Fibroblast of peridontal ligament (primary cell): ENCODE data around the gene KCNQ1OT1.

Source experiments
- DNase-seq: peaks from one replicate; pipeline ENCODE4 v3.0.0-alpha.2; 2010; ENCODE audit errors: extremely low read depth

The KCNQ1OT1 gene

DNA sequence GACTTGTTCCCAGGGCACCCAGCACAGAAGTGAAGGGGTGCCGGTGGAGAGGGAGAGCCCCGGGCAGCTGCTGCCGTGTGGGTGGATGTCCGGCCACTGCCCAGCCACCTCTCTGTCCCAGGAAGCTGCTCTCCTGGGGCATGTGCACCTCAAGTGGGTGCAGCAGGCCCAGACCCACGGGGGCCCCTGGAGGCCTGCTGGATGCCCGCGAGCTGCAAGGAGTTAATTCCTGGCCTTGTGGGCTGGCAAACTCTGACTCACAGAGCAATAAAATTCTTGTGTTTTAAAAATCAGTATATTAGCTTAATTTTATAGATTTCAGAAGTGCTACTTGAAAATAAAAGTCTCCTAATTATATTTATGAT is 37.4 kb upstream of the KCNQ1OT1 start:
- DNase-seq, result no peak

DNA sequence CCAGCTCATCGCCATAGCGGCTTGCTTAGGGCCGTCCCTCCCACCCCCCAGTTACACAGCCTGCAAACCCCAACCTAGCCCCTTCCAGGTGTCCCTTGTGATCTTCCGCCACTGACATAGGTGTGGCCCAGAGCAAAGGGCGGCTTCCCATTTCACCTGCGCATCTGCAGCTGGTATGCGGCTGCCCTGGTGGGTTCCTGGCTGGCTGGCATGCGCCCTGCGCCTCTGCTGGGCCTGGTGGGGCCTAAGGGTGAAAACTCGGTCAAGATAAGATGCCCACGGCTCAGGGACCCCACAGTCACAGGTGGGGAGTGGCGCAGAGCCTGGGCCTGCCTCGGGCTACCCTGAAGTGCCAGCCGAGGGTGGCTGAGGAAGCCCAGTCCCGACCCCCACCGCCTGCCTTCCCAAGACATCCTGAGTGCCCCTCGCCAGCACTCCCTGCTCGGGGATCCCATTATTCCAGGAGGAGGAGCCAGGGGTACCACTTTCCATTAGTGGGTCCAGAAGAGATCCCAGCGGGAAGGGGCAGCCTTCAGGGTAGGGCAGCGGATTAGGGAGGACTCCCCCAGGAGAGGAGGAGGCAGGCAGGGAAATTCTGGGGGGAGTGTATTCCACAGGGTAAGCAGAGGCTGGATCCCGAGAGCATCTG is 36.9 kb upstream of the KCNQ1OT1 start:
- DNase-seq, result no peak

DNA sequence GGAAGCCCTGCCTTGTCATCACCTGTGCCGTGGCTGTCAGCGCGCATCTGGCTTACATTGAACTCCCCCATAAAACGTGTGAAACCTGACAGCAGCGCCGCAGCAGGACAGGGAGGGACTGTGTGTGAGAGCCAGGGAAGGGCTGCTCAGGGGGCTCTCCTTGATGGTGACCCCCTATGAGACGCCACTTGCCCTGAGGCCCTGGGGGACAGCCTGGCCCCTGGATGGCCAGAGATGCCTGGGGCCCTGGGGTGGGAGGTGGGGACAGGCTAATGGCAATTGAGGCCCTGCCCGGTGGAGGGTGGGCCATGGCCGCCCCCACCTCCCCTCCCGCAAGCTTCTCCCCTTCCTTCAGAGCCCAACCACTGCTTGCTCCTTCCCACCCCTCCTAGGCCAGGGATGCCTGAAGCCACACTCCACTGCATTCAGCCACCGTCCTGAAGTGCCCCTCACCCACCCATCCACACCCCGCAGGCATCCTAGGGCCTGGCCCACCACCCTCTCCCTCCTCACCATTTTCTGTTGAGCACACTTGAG is 35.3 kb upstream of the KCNQ1OT1 start:
- no peak for DNase-seq

DNA sequence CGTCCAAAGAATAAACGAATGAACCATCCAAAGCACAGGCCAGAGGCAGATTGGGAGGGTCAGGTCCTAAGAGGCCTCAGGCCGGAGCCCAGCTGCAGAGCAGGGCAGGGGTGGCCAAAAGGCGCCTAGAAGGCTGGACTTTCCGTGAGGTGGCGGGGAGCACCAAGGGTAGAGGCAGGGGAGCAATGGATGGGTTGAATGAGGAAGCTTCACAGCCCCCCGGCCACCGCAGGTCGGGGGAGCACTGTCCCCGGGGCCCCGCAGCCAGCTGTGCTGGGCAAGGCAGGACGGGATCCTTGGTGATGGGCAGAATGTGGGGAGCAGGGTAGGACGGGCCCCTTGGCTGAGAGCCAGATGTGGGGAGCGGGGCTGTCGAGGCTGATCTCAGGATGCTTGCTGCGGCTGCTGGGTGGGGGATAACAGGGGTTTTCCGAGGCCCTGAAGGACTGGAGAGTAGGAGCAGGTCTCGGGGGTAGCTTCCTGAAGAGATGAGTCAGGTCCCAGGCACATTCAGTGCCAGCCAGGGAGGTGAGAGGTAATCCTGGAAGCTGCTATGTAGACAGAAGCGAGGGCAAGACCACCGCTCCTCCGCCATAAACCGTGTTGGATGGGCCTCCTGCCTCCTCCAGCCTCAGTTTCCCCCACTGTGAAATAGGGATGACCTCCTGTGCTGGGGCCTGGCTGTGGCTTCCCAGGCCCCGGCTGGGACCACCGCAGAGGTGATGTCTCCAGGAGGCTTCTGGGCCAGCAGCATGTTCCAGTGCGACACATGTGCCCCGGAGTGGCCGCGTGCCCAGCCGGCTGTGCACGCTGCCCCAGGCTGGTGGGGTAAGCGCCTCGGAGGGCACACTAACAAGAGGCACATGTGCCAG is 34.6 kb upstream of the KCNQ1OT1 start:
- DNase-seq, result no peak

DNA sequence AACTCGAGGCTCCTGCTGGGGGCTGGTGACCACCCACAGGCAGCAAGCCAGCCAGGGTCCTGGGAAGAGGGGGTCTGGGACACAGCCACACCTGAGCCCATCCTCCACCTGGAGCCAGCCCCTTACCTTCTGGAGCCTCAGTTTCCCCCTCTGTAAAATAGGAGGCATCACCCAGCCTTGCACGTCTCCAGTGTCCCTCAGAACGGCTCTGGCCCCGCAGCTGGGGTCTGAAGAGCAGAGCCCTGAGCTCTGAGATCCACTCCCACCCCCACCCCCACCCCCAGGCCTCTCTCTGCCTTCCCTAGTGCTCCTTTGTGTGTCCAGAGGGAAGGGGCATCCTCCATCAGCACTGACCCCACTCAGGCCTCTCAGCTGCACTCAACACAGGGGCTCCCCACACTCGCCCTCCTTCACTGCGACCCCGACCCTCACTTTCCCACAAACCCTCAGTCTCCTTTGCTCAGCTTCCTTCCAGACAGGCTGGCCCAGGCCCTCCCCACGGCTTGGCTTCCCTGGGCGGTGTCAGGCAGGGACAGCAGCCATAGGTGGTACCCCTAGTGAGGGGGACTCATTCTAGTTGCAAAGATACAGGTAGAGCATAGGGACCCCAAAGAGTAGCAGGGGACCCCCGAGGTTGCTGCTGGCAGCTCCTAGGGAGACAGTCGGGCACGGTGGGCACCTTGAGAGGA is 33.3 kb upstream of the KCNQ1OT1 start:
- no peak for DNase-seq

DNA sequence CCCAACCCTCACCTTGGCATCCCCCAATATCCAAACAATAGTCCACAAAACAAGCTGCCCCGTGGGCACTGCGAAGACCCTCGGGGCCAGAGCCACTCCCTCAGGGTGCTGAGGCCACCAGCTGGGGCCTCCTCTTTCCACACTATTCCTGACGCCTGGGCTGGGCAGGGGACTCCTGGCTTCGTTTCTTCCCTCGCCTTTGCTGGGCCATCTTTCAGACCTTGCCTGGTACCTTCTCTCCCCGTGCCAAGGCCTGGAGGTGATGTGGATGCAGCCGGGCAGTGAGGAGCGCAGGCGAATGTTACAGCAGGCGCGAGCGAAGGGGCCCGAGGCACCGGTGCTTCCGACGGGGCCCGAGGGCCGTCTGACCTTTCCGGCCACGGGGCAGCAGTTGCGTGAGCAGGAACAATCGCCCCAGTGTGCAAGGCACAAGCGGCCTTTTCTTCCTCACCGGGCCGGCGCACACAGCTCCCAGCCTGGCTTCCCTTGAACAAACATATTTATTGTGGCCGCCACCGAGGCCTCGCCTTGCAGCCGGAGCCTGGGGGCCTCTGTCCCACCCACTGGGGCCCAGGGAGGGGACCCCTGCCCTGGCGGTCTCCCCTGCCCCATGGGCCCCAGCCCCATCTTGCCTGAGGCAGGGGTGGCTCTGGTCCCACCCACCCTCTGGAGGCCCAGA is 32.6 kb upstream of the KCNQ1OT1 start:
- DNase-seq, result no peak

DNA sequence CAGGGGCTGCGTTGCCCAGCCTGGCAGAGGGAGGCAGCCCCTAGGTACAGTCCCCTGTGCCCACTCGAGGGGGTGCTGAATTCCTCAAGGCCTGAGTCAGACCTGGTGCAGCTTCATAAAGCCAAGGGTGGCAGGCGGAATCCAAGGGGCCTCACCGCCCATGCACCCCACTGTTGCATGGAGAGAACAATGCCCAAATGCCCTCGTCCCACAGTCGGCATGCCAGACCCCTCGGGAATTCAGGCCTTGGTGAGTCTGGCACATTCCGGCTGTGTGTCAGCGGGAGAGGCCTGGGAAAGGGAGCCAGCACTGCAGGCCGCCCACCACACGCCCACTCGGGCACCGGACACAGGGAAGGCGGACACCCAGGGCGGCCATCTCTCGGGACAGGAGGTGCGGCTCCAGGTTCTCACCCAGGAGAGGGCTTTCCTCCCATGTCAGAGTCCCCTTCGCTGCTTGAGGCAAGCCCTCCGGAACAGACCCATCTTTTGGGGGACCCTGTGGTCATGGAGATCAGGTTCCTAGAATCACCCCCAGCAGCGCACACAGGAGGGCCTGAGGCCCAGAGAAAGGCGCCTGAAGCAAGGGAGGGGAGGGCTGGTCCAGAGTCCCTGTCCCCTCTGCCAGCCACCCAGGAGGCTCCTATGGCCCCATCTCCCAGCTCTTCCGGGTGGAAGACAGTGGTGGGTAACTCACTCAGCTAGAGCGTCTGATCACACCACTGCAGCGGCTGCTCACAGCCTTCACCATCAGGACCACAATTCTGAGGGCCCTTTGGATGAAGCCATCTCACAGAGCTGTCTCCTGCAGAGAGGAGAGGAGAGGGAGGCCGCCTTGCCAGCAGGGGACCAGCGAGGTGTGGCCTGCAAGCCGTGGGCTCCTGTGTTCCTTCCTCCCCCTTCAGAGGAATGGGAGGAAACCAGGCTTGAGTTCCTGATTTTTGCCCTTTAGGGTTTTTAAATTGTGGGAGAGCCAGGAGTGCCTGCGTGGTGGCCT is 31.6 kb upstream of the KCNQ1OT1 start:
- DNase-seq, result no peak

DNA sequence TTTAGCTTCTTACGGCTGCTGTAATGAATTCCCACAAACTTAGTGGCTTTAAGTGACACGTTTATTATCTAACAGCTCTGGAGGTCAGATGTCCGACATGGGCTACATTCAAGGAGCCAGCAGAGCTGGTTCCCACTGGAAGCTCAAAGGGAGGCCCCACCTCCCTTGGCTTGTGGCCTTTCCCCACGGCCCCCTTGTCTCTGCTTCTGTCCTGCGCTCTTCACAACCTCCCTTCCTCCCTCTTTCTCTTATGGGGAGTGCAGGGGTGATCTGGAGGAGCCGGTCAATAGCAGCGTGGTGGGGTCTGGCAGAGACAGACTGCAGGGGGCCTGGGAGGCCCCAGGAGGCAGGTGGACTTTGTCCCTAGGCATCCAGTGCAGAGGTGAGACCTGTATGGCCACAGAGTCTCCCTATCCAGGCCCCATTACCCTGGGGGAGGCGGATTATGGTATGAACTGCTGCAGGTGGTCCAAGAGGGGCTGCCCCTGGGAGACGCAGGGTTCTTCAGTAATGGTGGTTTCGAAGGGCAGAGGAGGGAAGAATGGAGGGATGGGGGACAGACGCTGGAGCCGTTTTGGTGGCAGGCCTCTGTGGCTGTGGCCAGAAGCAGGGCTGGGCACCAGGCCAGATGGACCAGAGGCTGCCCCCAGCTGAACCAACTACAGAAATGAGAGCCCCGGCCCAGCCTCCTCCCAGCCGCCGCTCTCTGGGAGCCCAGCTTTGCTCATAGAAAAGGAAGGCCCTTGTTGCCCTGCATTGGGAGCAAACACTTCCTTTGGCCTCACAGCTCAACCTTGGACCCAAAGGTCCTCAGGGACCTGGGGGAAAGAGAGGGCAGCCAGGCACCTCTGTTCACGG is 30.7 kb upstream of the KCNQ1OT1 start:
- no peak for DNase-seq

DNA sequence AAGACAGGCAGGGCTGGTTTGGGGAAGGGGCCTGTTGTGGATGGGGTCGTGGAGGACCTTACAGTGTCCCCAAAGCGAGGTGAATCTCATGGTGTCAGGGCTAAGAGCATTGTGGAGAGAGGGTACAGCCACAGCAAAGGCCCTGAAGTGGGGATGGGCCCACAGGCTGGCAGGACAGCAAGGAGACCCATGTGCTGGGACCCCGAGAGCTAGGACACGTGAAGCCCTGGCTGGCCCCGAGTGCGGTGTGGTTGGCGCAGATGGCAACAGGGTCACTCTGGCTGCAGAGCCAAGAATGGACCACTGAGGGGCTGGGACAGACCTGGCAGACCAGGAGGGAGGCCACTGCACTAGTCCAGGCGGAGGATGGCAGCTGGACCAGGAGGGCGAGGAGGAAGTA is 30.0 kb upstream of the KCNQ1OT1 start:
- DNase-seq, result no peak

DNA sequence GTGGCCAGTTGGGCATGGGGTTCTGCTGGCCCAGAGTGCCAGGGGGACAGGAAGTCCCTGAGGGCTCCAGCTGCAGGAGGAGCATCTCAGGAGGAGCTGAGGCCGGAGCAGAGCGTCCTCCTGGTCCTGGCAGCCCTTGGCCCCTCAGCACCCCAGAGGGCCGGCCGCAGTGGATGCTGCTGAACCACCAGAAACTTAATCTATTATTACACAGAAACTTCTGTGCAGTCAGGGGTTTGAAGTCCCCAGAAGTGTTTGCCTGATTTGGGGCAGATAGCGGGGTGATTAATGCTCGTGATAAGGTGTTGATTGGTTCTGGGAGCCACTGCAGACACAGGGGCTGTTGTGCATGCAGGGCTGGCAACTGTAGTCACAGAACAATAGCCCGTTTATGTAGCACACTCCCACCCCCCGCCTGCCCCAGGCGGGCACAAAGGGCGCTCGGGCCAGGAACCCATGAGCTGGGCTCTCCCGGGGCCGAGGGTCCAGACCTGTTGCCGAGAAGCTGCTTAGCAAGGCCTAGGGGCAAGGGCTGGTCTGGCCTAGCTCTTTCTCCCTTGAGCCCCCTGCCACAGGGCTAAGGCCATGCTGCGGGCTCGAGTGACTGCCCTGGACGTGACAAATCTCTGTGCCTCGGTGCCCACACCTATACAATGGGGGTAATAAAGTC is 29.0 kb upstream of the KCNQ1OT1 start:
- DNase-seq, result no peak

DNA sequence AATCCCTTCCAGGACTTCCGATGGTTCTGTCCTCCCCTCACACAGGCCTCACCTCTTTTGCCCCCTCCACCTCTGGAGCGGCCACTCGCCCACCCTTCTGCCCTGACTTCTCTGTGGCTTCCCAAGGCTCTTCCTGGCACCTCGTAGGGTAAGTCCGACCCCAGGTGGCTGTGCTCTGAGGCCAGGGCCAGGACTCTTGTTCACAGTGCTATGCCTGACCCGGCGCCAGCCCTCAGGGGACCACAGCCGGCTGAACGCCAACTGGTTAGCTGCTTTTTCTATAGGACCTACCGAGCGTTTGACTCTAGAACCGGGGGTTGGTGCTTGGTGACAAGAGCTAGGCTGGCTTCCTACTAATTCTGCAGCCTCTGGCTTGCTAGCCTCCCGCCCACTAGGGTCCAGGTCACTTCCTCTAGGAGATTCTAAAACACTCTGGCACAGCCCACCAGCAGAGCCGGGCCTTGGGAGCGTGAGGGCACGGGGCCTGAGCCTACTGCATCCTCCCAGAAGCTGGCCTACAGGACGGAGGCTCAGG is 28.4 kb upstream of the KCNQ1OT1 start:
- no peak for DNase-seq

DNA sequence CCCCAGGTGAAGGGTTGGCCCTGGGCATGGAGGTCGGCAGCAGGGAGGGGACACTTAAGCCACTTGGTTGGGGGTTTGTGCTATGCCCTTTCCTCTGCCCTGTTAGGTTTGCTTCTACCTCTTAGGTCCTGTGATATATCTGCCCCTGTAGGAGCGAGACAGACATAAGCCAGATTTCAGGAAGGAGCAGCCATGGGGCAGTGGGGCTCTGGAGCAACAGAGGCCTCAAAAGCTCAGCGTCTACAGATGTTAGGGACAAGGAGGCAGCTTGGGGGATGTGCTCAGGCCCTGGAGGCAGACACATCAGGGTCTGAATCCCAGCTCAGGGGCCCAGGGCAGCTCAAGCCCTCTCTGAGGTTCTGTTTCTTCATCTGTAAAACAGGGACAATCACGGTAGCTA is 27.2 kb upstream of the KCNQ1OT1 start:
- DNase-seq, result no peak

DNA sequence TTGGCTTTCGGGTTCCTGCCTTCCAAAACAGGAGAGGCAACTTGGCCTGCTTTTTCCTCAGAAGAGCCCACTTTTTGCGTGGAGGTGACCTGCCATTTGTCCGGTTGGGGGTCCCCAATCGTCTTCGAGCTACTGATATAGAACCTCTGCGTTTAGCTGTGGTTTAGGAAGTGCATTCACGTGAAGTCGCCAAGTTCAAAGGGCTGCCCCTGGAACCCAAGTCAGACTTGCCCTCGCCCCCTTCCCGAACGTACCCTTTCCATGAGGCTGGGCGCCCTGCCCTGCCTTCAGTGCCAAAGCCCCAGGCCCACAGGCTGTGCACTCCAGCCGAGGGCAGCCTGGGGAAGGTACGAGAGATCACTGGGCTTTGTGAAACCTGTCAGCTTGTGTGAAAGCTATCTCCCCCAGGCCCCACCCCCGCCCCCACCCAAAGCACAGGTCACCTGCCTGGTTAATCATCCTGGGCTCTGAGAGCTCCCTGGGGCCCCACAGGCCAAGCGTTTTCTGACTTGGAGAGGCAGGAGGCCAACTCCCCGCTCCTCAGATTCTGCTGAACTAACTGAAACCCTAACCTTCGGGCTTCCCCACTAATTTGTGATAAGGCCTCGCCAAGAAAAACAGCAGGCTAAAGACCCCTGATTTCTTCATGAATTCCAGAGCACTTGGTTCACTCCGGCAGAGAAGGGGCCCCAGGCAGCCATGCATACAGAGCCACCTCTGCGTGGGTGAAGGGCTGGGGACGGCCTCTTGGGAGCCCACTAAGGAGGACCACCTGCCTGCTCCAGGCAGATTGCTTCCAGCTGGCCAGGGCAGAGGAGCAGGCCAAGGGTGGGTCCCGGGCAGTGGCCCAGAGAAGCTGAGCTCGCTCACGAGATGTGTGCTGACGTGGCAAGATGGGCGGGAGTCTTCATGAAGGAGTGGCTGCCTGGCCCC is 25.8 kb upstream of the KCNQ1OT1 start:
- DNase-seq, result peak; percentile 10

DNA sequence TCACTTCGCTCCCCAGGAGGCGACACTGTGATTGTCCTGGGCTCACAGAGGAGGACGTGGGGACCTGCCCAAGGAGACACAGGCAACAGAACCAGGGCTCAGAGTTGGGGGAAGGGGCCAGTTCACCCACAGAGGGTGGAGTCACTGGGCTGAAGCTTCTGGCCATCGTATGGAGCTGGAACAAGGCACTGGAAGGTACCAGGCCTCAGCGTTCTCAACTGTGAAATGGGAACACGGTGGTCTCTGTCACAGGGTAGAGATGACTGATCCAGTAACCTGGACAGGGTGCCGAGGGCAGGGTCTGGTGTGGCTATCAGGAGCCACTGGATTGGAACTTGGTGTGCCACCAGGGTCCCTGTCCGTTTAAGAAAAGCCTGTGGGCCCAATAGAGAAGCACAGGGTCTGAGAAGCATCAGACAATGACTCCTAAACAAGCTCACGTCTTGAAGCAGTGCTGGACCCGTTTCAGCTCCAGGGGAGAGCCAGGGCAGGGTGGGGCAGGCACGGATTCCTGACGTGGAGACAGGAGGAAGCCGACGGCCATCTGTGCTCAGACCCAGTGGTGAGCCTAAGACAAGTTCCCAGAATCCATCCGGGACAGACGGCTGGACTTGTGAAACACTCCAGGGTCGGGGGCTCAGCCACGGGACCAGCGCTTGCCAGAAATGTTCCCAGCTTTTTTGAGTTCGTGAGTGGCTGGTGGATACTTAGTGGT is 25.0 kb upstream of the KCNQ1OT1 start:
- DNase-seq, result no peak

DNA sequence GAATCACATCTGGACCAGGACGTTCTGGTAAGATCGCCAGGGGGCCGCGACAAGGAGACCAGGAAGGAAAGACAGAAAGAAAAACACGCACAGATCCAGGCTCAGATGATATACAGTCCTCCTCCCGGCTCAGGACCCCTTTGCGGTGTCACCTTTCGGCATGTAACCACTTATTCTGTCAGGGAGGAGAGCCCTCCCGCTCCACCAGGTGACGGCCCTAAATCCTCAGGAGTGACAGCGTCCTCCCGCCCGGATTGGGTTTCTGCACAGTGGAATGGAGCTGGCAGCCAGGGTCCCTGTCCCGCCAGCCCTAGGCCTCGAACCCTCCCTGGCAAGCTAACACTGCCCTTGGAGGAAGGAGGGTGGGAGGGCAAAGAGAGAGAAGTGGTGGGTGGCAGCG is 24.3 kb upstream of the KCNQ1OT1 start:
- DNase-seq, result no peak

DNA sequence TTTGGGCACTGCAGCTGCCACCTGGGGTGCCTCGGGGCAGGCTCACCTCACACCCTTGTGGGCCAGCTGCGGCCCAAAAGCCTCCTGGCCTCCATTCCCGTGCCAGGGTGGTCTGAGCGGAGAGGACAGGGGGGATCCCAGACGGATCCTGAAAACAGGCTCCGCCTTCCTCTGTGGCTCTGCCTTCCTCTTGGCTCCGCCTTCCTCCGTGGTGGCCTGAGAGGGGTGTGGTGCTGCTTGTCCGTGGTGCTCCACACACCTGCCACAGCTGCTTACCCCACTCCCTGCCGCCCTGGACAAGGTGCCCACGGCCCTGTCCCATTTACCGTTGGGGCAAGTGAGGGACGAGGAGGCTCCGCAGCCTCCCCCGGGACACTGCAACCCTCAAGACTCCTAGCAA is 23.2 kb upstream of the KCNQ1OT1 start:
- no peak for DNase-seq

DNA sequence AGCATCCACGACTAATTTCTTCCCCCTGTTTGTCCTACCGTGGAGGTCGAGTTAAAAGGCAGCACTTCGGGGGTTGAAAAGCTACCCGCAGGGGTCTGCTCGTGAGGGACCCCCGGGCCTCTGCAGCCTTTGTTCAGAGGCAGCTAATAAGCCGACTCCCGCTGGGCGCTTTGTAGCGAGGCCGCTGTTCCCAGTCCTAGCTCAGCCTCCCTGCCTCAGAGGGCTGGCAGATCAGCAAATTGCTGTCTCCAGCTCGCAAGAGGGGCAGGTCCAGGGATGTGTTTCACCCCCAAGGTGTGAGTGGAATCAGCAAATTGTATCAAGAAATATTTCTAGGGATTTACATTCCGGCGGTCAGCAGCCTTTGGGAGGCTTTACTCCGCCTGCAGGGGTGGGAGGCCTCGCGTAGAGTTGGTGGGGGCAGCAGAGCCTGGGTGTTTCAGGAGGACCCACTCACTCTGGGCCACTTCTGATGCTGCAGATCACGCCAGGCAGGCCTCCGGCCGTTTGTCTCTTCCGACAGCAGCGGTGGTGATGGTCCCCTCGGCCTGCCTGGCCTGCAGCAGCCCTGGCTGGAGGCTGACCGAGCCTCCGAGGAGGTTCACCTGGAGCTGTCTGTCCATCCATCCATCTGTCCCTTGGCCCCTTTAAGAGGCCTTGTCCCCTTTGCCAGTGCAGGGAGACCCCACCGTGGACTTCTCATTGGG is 21.6 kb upstream of the KCNQ1OT1 start:
- DNase-seq, result no peak
